DOHH2 (cell line): ENCODE data around the gene BSPH1.

Experiments used
- EZH2phosphoT487 ChIP-seq: fragments of 200-600 bp; sonication (generic); IDR thresholded peaks from 2 replicates; pipeline ENCODE4 v1.6.1; 2017; ENCODE audit warnings: borderline replicate concordance, mild to moderate bottlenecking, antibody characterized with exemption, low read length, moderate library complexity, mixed read lengths
- TF ChIP-seq, protein P1 (sequence below): fragments of 200-600 bp; sonication (generic); IDR thresholded peaks from one replicate; pipeline ENCODE4 v1.5.1; 2014; ENCODE audit warnings: antibody characterized with exemption, mild to moderate bottlenecking, low read depth, low read length; ENCODE audit not compliant: poor library complexity, severe bottlenecking

DNA sequence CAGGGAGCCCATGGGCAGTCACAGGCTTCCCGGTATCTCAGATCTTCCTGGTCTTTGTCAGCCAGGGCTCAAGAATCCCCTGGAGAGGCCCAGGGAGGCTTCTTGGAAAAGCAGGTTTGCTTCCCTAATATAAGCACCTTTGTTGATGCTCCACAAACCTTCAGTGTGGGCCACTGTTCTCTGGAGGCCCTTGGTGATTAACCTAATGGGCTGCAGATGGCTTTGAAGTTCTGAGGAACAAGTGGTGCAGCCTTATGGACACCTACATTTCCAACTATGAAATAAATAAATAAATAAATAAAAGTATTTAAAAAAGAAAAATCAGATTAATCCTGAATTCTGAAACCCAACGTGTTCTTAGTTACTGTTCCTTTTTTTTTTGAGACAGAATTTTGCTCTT is at the start of gene BSPH1:
- TF ChIP-seq, protein P1, sequence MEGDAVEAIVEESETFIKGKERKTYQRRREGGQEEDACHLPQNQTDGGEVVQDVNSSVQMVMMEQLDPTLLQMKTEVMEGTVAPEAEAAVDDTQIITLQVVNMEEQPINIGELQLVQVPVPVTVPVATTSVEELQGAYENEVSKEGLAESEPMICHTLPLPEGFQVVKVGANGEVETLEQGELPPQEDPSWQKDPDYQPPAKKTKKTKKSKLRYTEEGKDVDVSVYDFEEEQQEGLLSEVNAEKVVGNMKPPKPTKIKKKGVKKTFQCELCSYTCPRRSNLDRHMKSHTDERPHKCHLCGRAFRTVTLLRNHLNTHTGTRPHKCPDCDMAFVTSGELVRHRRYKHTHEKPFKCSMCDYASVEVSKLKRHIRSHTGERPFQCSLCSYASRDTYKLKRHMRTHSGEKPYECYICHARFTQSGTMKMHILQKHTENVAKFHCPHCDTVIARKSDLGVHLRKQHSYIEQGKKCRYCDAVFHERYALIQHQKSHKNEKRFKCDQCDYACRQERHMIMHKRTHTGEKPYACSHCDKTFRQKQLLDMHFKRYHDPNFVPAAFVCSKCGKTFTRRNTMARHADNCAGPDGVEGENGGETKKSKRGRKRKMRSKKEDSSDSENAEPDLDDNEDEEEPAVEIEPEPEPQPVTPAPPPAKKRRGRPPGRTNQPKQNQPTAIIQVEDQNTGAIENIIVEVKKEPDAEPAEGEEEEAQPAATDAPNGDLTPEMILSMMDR = no peak
- no peak for TF ChIP-seq EZH2phosphoT487
